ENCODE data around the gene C6orf132.

C6orf132 gene

GRCh38 chr6:42073287-42073686 lies 69.1 kb downstream of the C6orf132 start:
- DNase-seq, result no peak

- no peak for DNase-seq
Observed at GRCh38 chr6:42071881-42072583, 70.4 kb downstream of the C6orf132 start.

DNA sequence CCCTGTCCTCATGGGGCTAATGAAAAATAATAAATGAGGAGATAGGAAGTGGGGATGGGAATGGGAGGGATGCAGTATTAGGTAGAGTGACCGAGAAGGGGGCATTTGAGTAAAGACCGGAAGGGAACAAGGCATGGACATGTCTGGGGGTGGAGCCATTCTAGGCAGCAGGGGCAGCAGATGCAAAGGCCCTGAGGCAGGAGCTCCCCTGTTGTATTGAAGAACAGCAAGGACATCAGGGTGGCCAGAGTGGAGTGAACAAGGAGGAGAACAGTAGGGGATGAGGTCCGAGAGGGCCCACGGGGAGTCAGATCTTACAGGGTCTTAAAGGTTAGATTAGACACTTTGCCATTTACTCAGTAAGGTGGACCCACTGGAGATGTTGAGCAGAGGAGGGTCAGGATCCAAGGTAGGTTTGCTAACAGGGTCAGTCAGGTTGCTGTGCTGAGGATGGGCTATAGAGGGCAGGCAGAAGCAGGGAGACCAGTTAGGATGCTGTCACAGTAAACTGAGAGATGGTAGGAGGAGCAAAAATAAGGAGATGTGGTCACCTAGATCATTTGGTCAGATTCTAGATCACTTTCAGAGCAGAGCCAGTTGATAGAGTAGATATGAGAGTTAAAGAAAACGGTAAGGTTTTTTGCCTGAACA lies 73.4 kb downstream of the C6orf132 start:
- no peak for DNase-seq

GRCh38 chr6:42068173-42068572 lies 74.2 kb downstream of the C6orf132 start:
- no peak for DNase-seq

DNA sequence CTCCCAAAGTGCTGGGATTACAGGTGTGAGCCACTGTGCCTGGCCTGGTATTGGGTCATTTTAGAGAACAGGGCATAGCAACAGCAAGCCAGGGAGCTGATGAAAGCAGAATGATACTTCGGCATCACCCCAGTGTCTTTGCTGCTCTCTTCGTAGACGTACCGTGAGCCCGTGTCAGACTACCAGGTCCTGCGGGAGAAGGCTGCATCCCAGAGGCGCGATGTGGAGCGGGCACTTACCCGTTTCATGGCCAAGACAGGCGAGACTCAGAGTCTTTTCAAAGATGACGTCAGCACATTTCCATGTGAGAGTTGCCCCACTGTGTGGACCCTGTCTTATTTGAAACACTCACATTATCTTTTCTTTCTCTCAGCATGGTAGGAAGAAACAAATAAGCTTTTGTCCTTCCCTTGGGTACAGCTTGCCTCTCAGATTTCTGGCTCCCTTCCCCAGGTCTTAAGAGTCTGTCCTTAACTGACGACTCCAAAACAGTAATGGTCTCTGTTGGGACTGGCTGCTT lies 76.2 kb downstream of the C6orf132 start:
- no peak for DNase-seq

GRCh38 chr6:42059743-42060142 lies 82.7 kb downstream of the C6orf132 start:
- no peak for DNase-seq

GRCh38 chr6:42053601-42054000 lies 88.8 kb downstream of the C6orf132 start:
- no peak for DNase-seq

DNA sequence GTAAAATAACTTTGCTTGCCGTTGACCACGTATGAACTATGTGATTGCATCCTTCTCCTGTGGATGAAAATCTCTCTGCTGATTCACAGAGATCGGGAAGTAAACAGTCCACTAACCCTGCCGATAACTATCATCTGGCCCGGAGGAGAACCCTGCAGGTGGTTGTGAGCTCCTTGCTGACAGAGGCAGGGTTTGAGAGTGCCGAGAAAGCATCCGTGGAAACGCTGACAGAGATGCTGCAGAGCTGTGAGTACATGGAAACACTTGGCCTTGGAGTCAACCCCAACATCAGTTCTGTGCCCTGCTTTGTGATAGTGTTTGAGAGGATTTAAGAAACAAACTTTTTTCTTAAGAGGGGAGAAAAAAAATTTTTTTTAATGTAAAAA lies 91.2 kb downstream of the C6orf132 start:
- DNase-seq, result no peak
